K562 (cell line): Measurements from ENCODE around the gene FARSA. TPM values are rescaled to one million over a fixed set of nuclear protein-coding genes. Genes with fewer than 3 reads are reported as not detected.

ENCODE experiments used
- ARID3A ChIP-seq: IDR thresholded peaks from 2 replicates; pipeline ENCODE4 v1.6.1; 2012; ENCODE audit warnings: low read depth, low read length, improper control_type of control experiment, borderline replicate concordance
- CEBPB ChIP-seq: fragments of 450-650 bp; IDR thresholded peaks from 2 replicates; pipeline ENCODE4 v1.6.1; 2016; ENCODE audit warnings: missing genetic modification characterization, missing compliant biosample characterization
- CHD4 ChIP-seq: fragments of 200-600 bp; sonication (generic); IDR thresholded peaks from 3 replicates; pipeline ENCODE4 v1.6.1; 2012; ENCODE audit warnings: low read depth, mild to moderate bottlenecking, mixed read lengths, low read length, inconsistent platforms; ENCODE audit not compliant: insufficient read depth, insufficient replicate concordance, poor library complexity, severe bottlenecking
- FOXK1 ChIP-seq: sonication (generic); formaldehyde crosslinking; IDR thresholded peaks from 2 replicates; pipeline ENCODE4 v1.8.0; 2022; ENCODE audit warnings: missing genetic modification reagents, mild to moderate bottlenecking, borderline replicate concordance
- GABPA ChIP-seq: fragments of 200-800 bp; sonication (Bioruptor generic); conservative IDR thresholded peaks from 2 replicates; pipeline ENCODE4 v1.6.1; 2016; ENCODE audit warnings: low read depth, missing genetic modification characterization, missing compliant biosample characterization
- GATAD2B ChIP-seq: fragments of 450-650 bp; IDR thresholded peaks from 2 replicates; pipeline ENCODE4 v1.6.1; 2017; ENCODE audit warnings: mild to moderate bottlenecking, borderline replicate concordance
- HMGXB4 ChIP-seq: sonication (generic); formaldehyde crosslinking; IDR thresholded peaks from 2 replicates; pipeline ENCODE4 v1.8.1; 2023; ENCODE audit warnings: mild to moderate bottlenecking, missing genetic modification reagents
- MAFK ChIP-seq: IDR thresholded peaks from 2 replicates; pipeline ENCODE4 v1.6.1; 2011; ENCODE audit warnings: low read length, improper control_type of control experiment
- MED1 ChIP-seq: sonication (generic); formaldehyde crosslinking; IDR thresholded peaks from 2 replicates; pipeline ENCODE4 v1.8.1; 2023; ENCODE audit warnings: missing genetic modification reagents, borderline replicate concordance
- NONO ChIP-seq, 2 experiments: fragments of 200-400 bp in 1 of 2; fragments of 450-650 bp in 1 of 2; formaldehyde crosslinking in 1 of 2; IDR thresholded peaks; 2 replicates each; pipeline ENCODE4 v1.6.1; 2017; ENCODE audit warnings: low read depth in 2 of 2, mild to moderate bottlenecking in 2 of 2, moderate library complexity in 2 of 2, low read length in 1 of 2
- NR1H2 ChIP-seq: sonication (generic); formaldehyde crosslinking; IDR thresholded peaks from 2 replicates; pipeline ENCODE4 v1.4.0; 2020; ENCODE audit warnings: mild to moderate bottlenecking, missing genetic modification reagents
- PATZ1 ChIP-seq: fragments of 250-450 bp; sonication (Bioruptor Pico); IDR thresholded peaks from 2 replicates; pipeline ENCODE4 v1.5.0; 2020; ENCODE audit warnings: mild to moderate bottlenecking, borderline replicate concordance
- TCF7L2 ChIP-seq: fragments of 150-350 bp; IDR thresholded peaks from 2 replicates; pipeline ENCODE4 v1.6.1; 2016; ENCODE audit warnings: low read depth, mild to moderate bottlenecking, low read length, moderate library complexity
- TFAP4 ChIP-seq: sonication (generic); formaldehyde crosslinking; IDR thresholded peaks from 2 replicates; pipeline ENCODE4 v1.8.0; 2022; ENCODE audit warnings: missing genetic modification reagents, mild to moderate bottlenecking, moderate library complexity, borderline replicate concordance
- ZNF146 ChIP-seq: IDR thresholded peaks from one replicate; pipeline ENCODE4 v1.6.1; 2018; ENCODE audit warnings: missing compliant biosample characterization; ENCODE audit not compliant: unreplicated experiment
- ZNF507 ChIP-seq: conservative IDR thresholded peaks from 2 replicates; pipeline ENCODE4 v1.6.1; 2017; ENCODE audit warnings: missing genetic modification characterization, missing compliant biosample characterization
- ZNF586 ChIP-seq: fragments of 450-650 bp; formaldehyde crosslinking; conservative IDR thresholded peaks from 2 replicates; pipeline ENCODE4 v1.4.0; 2020; ENCODE audit warnings: mild to moderate bottlenecking, moderate library complexity
- polyA plus RNA-seq, 8 experiments: library from polyadenylated mRNA; depleted of rRNA in 4 of 8; stranded (reverse) in 5 of 8; unstranded in 3 of 8; fragments of >200 nt; fragmentation: Nextera tagmentation in 2 of 8; fragmentation: Illumina TruSeq in 1 of 8; extraction: Ambion mirVana in 2 of 8; extraction: Trizol in 1 of 8; gene quantifications; 2 replicates each; pipeline versions ENCODE4 v1.2.1 to v1.2.3, GENCODE V29; 2011 to 2014; ENCODE audit warnings: inconsistent platforms in 1 of 8, missing spikeins in 1 of 8
- total RNA-seq, 7 experiments: library from RNA; depleted of rRNA in 6 of 7; stranded (reverse); fragments of >200 nt in 6 of 7; fragmentation: Illumina TruSeq in 2 of 7; extraction: Trizol in 2 of 7; gene quantifications; 2 replicates each; pipeline versions ENCODE4 v1.2.1 to v1.2.3, GENCODE V29; 2011 to 2021; ENCODE audit warnings: low replicate concordance in 1 of 7
- TF ChIP-seq, protein P1 (sequence below): sonication (generic); formaldehyde crosslinking; IDR thresholded peaks from 2 replicates; pipeline ENCODE4 v1.8.1; 2023; ENCODE audit warnings: mild to moderate bottlenecking, missing genetic modification reagents

Gene FARSA
- total and polyA plus RNA-seq, 9 of the 15 experiments (the other 6 are each of a cell fraction or from before 2014, with no cell fraction given) = 25.2 to 237 (median 89.6) TPM

GRCh38 chr19:12881172-12881808 lies 52.2 kb downstream of the FARSA start, which contains the start of gene DNASE2 (continued):
- TF ChIP-seq PATZ1 = no peak
- TF ChIP-seq CHD4 = no peak
- no peak for TF ChIP-seq NONO (IDR thresholded peaks at IDR 0.05; ENCODE audit: low read depth in 2 of 2, low read length in 1 of 2)
- peak; percentile 67 for TF ChIP-seq CEBPB (tag)
- no peak; the same call in 1 of the 2 replicates for TF ChIP-seq FOXK1 (CRISPR knock-in tag)
- TF ChIP-seq TCF7L2 = no peak
- TF ChIP-seq, protein P1, sequence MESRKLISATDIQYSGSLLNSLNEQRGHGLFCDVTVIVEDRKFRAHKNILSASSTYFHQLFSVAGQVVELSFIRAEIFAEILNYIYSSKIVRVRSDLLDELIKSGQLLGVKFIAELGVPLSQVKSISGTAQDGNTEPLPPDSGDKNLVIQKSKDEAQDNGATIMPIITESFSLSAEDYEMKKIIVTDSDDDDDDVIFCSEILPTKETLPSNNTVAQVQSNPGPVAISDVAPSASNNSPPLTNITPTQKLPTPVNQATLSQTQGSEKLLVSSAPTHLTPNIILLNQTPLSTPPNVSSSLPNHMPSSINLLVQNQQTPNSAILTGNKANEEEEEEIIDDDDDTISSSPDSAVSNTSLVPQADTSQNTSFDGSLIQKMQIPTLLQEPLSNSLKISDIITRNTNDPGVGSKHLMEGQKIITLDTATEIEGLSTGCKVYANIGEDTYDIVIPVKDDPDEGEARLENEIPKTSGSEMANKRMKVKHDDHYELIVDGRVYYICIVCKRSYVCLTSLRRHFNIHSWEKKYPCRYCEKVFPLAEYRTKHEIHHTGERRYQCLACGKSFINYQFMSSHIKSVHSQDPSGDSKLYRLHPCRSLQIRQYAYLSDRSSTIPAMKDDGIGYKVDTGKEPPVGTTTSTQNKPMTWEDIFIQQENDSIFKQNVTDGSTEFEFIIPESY (CRISPR knock-in tag) = no peak
- peak; percentile 67; the same call in 1 of the 2 replicates for TF ChIP-seq TFAP4 (CRISPR knock-in tag)
- no peak for TF ChIP-seq MED1 (CRISPR knock-in tag)
- TF ChIP-seq HMGXB4 = no peak; the same call in 1 of the 2 replicates
- no peak for TF ChIP-seq ARID3A
- TF ChIP-seq NR1H2 (CRISPR knock-in tag) = no peak
- no peak for TF ChIP-seq ZNF507 (tag)
- TF ChIP-seq ZNF586 (CRISPR knock-in tag) = no peak
- TF ChIP-seq GATAD2B = no peak
- 0 out of 2 replicates have a peak, but pooled peaks have one; percentile 30 for TF ChIP-seq GABPA (tag)
- no peak for TF ChIP-seq MAFK
- TF ChIP-seq ZNF146 (CRISPR knock-in tag) = no peak
